HEK293T (cell line): Measurements from ENCODE around the gene TLK1.

Source experiments
- BHLHE40 ChIP-seq: fragments of 450-650 bp; IDR thresholded peaks from 2 replicates; pipeline ENCODE4 v1.6.1; 2016; ENCODE audit warnings: mild to moderate bottlenecking, moderate library complexity, borderline replicate concordance
- ELF4 ChIP-seq: fragments of 450-650 bp; IDR thresholded peaks from 2 replicates; pipeline ENCODE4 v1.6.1; 2017; ENCODE audit warnings: antibody characterized with exemption
- FOXA1 ChIP-seq: fragments of 450-650 bp; IDR thresholded peaks from 2 replicates; pipeline ENCODE4 v1.6.1; 2016; ENCODE audit warnings: mild to moderate bottlenecking
- L3MBTL2 ChIP-seq: fragments of 450-650 bp; conservative IDR thresholded peaks from 2 replicates; pipeline ENCODE4 v1.6.1; 2016; ENCODE audit warnings: mild to moderate bottlenecking
- NFRKB ChIP-seq: fragments of 450-650 bp; IDR thresholded peaks from 2 replicates; pipeline ENCODE4 v1.6.1; 2016; ENCODE audit warnings: mild to moderate bottlenecking, moderate library complexity
- PKNOX1 ChIP-seq: fragments of 450-650 bp; IDR thresholded peaks from 2 replicates; pipeline ENCODE4 v1.6.1; 2016
- SP1 ChIP-seq: fragments of 450-650 bp; IDR thresholded peaks from 2 replicates; pipeline ENCODE4 v1.6.1; 2017
- SUZ12 ChIP-seq: fragments of 450-650 bp; IDR thresholded peaks from 2 replicates; pipeline ENCODE4 v1.6.1; 2016; ENCODE audit warnings: mild to moderate bottlenecking
- TARDBP ChIP-seq: fragments of 450-650 bp; IDR thresholded peaks from 2 replicates; pipeline ENCODE4 v1.6.1; 2016

GRCh38 chr2:171149171-171149938, 11.3 kb downstream of the TLK1 start:
- no peak for TF ChIP-seq NFRKB
- no peak for TF ChIP-seq SP1
- no peak for TF ChIP-seq PKNOX1
- TF ChIP-seq SUZ12, result no peak
- TF ChIP-seq BHLHE40, result no peak
- no peak for TF ChIP-seq L3MBTL2
- no peak for TF ChIP-seq FOXA1
- TF ChIP-seq ELF4, result no peak
- no peak for TF ChIP-seq TARDBP
